CD4-positive, alpha-beta T cell treated with Interleukin-4 for 1 hour (primary cell): ENCODE data around the gene PRAMEF17.
A peak's percentile ranks its signal among the peaks of the same experiment; 100 is the strongest.
"Not testable (repeated sequence)": the region's sequence is repeated elsewhere in the genome, so short reads cannot be mapped to it uniquely, and the experiment has no call there.

Source experiments
- DNase-seq, 2 donors: peaks; one replicate each; pipeline ENCODE4 v3.0.0-alpha.2; 2020 to 2022

Gene PRAMEF17

DNA sequence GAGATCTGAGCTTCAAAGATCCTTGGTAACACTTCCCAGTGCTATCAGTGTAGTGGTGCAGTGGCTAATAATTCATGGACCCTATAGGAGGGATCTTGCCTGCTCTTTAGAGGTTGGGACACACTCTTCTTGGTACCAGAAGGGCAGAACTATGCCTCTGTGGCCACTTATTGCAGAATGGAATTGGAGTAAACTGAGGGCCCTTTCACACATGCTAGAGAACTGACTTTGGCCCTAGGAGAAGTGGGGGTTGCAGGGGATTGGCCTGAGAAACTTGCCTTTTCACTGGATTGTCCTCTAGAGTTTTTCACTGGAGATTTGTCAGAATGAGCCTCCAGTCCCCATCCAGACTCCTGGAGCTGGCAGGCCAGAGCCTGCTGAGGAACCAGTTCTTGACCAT lies at the start of gene PRAMEF17:
Gene PRAMEF17 (plus strand): TSS at position 301 of the 400 bp plus-strand sequence. CDS start 26 bp downstream, at position 327.
- DNase-seq = not testable (repeated sequence)

DNA sequence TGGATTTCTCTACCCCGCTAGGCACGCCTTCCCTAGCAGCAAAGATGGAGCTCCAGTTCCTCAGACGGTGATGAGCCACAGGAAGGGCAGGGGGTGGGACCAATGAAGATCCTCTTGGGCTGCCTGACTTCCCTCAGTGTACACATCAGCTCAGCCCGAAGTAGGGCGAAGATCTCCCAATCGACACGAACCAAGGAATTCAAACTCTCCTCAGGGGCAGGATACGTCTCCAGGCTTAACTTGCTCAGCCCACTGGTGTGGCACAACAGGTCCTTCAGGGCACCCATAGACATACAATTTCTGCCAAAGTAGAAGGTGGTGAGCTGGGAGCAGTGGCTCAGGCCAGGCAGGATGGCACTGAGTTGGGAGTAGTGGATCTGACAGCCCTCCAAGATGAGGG lies 46.9 kb upstream of the PRAMEF17 start:
- DNase-seq = not testable (repeated sequence)

DNA sequence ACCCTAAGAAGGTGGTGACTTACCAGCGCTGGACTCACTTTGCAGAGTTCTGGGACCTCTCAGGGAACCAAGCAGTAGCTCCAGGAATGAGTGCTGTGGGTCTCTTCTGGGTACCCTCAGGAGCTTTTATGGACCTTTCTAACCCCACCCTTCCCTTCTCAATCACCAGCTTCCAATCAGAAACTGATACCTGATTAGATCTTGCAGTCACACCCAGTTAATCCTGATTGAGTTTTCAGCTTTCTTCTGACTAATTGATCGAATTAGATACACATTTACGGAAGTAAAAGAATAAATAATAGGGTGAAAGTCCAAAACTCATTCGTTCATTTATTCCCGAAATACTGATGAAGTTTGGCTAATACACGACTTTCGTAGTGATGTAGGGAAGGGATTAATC lies 42.4 kb upstream of the PRAMEF17 start, which contains the start of gene PRAMEF14:
Gene PRAMEF14 (minus strand): TSS at position 101 of the 400 bp plus-strand sequence. CDS start 1,820 bp downstream, outside the sequence.
- not testable (repeated sequence) for DNase-seq

GRCh38 chr1:13353476-13353875 lies 36.0 kb upstream of the PRAMEF17 start:
- not testable (repeated sequence) for DNase-seq

- not testable (repeated sequence) for DNase-seq
These were observed 35.0 kb upstream of the PRAMEF17 start for GRCh38 chr1:13354475-13354874.

DNA sequence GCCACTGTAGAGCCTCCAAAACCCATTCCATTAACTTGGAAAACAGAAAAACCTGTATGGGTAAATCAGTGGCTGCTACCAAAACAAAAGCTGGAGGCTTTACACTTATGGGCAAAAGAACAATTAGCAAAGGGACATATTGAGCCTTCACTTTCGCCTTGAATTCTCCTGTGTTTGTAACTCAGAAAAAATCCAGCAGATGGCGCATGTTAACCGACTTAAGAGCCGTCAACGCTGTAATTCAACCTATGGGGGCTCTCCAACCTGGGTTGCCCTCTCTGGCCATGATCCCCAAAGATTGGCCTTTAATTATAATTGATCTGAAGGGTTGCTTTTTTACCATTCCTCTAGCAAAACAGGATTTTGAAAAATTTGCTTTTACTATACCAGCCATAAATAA lies 32.7 kb upstream of the PRAMEF17 start:
- DNase-seq = peak in 1 of 2 donors; percentile 28

GRCh38 chr1:13362364-13362763 lies 27.1 kb upstream of the PRAMEF17 start:
- DNase-seq = not testable (repeated sequence)

DNA sequence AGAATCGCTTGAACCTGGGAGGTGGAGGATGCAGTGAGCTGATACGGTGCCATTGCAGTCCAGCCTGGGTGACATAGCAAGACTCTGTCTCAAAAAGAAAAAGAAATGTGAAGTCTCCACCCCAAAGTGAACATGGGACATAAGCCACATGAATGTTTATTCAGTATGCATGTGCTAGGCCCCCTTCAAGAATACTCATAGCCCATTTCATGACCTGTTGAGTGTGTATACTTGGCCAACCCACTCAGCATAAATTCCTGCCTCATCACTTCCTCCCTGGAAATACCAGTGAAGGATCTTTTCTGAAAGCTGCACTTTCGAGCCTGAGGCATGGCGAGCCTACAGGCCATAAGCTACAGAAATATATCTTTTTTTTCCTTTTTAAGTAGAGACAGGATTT lies 24.5 kb upstream of the PRAMEF17 start:
- DNase-seq = not testable (repeated sequence)

DNA sequence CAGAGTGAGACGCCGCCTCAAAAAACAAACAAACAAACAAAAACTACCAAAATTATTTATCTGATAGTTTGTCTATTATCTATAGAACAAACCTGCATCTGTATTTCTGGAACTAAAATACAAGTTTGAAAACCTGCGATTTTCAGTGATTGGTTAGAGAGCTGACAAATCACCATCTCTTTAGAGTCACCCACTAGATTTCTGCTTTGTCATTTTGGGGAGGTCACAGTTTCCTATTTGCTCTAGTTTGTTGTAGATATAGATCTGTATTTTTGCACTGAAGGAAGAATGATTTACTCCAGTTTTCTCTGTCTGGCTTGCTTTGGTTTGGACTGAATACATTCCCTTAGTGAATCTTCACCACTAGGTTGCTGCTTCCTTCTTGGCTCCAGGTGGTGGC lies 22.9 kb upstream of the PRAMEF17 start:
- DNase-seq = not testable (repeated sequence)

- DNase-seq = not testable (repeated sequence)
These were observed 20.9 kb upstream of the PRAMEF17 start for GRCh38 chr1:13368544-13368943.

- DNase-seq = not testable (repeated sequence)
These were observed 10.4 kb upstream of the PRAMEF17 start for GRCh38 chr1:13378983-13379382.

- DNase-seq = not testable (repeated sequence)
These were observed 9.1 kb upstream of the PRAMEF17 start for GRCh38 chr1:13380380-13380779.

DNA sequence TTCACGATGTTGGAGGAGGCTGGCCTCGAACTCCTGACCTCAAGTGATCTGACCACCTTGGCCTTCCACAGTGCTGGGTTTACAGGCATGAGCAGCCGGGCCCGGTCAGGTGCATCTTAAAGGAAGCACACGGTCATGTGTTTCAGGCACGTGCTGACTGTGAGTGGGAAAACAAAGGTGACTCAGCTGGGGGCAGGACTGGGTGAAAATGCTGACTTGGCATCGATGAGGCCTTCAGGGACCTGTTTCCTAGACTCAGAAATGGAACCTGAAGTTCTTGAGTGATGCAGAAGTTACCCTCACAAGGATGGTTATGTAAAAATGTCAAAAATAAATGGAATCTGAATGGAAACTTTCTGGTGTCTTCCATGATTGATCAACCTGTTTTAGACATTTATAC lies 3.6 kb downstream of the PRAMEF17 start:
- not testable (repeated sequence) for DNase-seq

DNA sequence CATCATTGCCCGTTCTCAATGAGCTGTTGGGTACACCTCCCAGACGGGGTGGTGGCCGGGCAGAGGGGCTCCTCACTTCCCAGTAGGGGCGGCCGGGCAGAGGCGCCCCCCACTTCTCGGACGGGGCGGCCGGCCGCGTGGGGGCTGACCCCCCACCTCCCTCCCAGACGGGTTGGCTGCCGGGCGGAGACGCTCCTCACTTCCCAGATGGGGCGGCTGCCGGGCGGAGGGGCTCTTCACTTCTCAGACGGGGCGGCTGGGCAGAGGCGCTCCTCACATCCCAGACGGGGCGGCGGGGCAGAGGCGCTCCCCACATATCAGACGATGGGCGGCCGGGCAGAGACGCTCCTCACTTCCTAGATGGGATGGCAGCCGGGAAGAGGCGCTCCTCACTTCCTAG lies 5.3 kb downstream of the PRAMEF17 start:
- not testable (repeated sequence) for DNase-seq

DNA sequence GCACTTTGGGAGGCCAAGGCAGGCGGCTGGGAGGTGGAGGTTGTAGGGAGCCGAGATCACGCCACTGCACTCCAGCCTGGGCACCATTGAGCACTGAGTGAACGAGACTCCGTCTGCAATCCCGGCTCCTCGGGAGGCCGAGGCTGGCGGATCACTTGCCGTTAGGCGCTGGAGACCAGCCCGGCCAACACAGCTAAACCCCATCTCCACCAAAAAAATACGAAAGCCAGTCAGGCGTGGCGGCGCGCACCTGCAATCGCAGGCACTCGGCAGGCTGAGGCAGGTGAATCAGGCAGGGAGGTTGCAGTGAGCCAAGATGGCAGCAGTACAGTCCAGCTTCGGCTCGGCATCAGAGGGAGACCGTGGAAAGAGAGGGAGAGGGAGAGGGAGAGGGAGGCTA lies 5.9 kb downstream of the PRAMEF17 start:
- DNase-seq = not testable (repeated sequence)

- no peak for DNase-seq
These were observed 18.4 kb downstream of the PRAMEF17 start for GRCh38 chr1:13407811-13408210.

GRCh38 chr1:13410150-13410549 lies 20.7 kb downstream of the PRAMEF17 start, which contains the start of gene PRAMEF20:
Gene PRAMEF20, plus strand, starts transcription at chr1:13410450. Its CDS starts 5,905 bp downstream, at chr1:13416355.
- DNase-seq = not testable (repeated sequence)

DNA sequence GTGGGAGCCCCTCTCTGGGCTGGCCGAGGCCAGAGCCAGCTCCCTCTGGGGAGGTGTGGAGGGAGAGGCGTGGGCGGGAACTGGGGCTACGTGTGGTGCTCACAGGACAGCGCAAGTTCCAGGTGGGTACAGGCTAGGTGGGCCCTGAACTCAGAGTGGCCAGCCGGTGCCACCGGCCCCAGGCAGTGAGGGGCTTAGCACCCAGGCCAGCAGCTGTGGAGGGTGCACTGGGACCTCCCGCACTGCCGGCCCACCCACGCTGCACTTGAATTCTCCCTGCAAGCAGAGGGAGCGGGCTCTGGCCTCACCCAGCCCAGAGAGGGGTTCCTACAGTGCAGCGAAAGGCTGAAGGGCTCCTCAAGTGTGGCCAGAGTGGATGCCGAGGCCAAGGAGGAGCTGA lies 41.1 kb downstream of the PRAMEF17 start:
- DNase-seq = no peak

- no peak for DNase-seq
These were observed 42.8 kb downstream of the PRAMEF17 start for GRCh38 chr1:13432251-13432650.

DNA sequence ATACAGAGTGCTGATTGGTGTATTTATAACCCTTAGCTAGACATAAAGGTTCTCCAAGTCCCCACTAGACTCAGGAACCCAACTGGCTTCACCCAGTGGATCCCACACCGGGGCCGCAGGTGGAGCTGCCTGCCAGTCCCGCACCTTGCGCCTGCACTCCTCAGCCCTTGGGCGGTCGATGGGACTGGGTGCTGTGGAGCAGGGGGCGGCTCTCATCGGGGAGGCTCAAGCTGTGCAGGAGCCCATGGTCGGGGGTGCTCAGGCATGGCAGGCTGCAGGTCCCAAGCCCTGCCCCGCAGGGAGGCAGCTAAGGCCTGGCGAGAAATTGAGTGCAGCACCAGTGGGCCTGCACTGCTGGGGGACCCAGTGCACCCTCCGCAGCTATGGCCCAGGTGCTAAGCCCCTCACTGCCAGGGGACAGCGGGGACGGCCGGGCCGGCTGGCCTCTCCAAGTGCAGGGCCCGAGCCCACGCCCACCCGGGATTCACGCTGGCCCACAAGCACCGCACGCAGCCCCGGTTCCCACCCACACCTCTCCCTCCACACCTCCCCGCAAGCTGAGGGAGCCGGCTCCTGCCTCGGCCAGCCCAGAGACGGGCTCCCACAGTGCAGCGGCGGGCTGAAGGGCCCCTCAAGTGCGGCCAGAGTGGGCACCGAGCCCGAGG lies 44.4 kb downstream of the PRAMEF17 start:
- not testable (repeated sequence) for DNase-seq

DNA sequence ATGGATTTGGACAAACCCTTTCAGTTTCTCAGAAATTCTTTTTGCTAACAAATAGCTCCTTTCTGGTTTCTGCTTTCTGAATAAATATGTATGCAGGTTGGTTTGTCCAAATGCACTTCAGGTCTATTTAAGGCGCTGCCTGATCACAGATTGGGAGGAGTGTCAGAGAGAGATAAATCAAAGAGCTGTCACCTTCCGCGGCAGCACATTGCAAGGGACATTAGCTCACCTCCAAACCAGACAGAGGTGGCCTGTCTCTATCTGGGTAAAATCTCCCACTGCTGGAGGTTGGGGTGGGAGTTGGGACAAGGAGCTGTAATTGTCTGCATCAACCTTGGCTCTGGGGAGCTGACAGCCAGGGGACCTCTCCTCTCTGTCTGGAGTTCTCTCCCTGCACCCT lies 46.0 kb downstream of the PRAMEF17 start:
- no peak for DNase-seq

GRCh38 chr1:13439104-13439783 lies 49.8 kb downstream of the PRAMEF17 start:
- not testable (repeated sequence) for DNase-seq
